ENCODE data around the gene LYG1. TPM values are rescaled to one million over a fixed set of nuclear protein-coding genes. Genes with fewer than 3 reads are reported as not detected.

The LYG1 gene
- total and polyA plus RNA-seq, 2 of the 13 experiments (the other 11 are each of a cell fraction or from before 2014, with no cell fraction given) = 1.00 to 2.9 TPM

DNA sequence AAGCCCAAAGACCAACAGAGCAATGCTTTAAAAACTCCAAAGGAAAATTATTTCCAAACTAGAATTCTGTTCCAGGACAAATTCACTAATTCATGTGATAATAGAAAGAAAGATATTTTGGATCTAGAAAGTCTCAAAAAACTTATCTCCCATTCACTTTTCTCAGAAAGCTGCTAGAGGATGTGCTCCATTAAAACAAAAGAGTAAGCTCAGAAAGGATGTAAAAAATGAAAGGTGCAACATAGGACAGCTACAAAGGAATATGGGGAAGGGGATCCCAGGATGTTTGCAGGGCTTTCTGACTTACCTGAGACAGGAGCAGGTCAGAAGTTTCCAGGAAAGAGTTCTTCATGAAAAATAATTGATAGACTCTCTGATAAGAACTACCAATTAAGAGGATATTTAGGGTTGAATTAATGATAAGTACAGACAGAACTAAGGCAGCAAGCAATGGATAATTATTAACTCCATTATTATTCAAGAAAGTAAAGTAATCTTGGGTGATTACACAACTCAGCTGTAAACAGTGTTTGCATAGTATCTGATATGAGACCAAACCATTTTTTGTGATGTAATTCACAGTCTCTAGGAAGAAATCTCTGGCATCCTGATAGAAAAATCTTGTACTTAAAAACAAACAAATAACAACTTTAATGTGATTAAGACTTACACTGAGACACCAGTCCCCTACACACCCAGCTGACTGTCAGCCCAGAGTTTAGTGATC is 20.9 kb downstream of the LYG1 start (continued):
- TF ChIP-seq FOXA1 (IDR thresholded peaks at IDR 0.05) (no peak), FOXA1 (CRISPR knock-in tag; IDR thresholded peaks at IDR 0.05) (peak; percentile 36; the same call in 1 of the 2 replicates), RARG (CRISPR knock-in tag; IDR thresholded peaks at IDR 0.05; ENCODE audit: low read depth) (no peak), GPN1 (CRISPR knock-in tag; IDR thresholded peaks at IDR 0.05; ENCODE audit: borderline replicate concordance) (no peak), ELF3 (CRISPR knock-in tag; IDR thresholded peaks at IDR 0.05) (0 out of 2 replicates have a peak, but pooled peaks have one; percentile 22), FOXA3 (CRISPR knock-in tag; IDR thresholded peaks at IDR 0.05) (peak; percentile 75), ZNF891 (CRISPR knock-in tag; IDR thresholded peaks at IDR 0.05) (no peak), FOXP1 (IDR thresholded peaks at IDR 0.05) (no peak), FOXP1 (CRISPR knock-in tag; IDR thresholded peaks at IDR 0.05) (peak; percentile 45; the same call in 1 of the 2 replicates), SOX5 (CRISPR knock-in tag; IDR thresholded peaks at IDR 0.05; ENCODE audit: borderline replicate concordance) (peak; percentile 30; the same call in 1 of the 2 replicates), BCL6 (CRISPR knock-in tag; IDR thresholded peaks at IDR 0.05) (peak; percentile 78), GATAD2A (CRISPR knock-in tag; IDR thresholded peaks at IDR 0.05) (peak; percentile 69), SOX13 (IDR thresholded peaks at IDR 0.05) (no peak), SOX13 (CRISPR knock-in tag; conservative IDR thresholded peaks at IDR 0.05 in 1 of 2, IDR thresholded peaks at IDR 0.05 in 1 of 2) (peak in 1 of 2 experiments; percentile 61; a peak in 1 of 4 replicates), RFXAP (CRISPR knock-in tag; IDR thresholded peaks at IDR 0.05; ENCODE audit: borderline replicate concordance) (no peak), KAT8 (CRISPR knock-in tag; IDR thresholded peaks at IDR 0.05) (peak; percentile 31; the same call in 1 of the 2 replicates), ISL2 (CRISPR knock-in tag; IDR thresholded peaks at IDR 0.05) (peak; percentile 42)
- TF ChIP-seq, protein P1, sequence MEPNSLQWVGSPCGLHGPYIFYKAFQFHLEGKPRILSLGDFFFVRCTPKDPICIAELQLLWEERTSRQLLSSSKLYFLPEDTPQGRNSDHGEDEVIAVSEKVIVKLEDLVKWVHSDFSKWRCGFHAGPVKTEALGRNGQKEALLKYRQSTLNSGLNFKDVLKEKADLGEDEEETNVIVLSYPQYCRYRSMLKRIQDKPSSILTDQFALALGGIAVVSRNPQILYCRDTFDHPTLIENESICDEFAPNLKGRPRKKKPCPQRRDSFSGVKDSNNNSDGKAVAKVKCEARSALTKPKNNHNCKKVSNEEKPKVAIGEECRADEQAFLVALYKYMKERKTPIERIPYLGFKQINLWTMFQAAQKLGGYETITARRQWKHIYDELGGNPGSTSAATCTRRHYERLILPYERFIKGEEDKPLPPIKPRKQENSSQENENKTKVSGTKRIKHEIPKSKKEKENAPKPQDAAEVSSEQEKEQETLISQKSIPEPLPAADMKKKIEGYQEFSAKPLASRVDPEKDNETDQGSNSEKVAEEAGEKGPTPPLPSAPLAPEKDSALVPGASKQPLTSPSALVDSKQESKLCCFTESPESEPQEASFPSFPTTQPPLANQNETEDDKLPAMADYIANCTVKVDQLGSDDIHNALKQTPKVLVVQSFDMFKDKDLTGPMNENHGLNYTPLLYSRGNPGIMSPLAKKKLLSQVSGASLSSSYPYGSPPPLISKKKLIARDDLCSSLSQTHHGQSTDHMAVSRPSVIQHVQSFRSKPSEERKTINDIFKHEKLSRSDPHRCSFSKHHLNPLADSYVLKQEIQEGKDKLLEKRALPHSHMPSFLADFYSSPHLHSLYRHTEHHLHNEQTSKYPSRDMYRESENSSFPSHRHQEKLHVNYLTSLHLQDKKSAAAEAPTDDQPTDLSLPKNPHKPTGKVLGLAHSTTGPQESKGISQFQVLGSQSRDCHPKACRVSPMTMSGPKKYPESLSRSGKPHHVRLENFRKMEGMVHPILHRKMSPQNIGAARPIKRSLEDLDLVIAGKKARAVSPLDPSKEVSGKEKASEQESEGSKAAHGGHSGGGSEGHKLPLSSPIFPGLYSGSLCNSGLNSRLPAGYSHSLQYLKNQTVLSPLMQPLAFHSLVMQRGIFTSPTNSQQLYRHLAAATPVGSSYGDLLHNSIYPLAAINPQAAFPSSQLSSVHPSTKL (CRISPR knock-in tag; IDR thresholded peaks at IDR 0.05) = peak; percentile 66
- TF ChIP-seq, protein P2, sequence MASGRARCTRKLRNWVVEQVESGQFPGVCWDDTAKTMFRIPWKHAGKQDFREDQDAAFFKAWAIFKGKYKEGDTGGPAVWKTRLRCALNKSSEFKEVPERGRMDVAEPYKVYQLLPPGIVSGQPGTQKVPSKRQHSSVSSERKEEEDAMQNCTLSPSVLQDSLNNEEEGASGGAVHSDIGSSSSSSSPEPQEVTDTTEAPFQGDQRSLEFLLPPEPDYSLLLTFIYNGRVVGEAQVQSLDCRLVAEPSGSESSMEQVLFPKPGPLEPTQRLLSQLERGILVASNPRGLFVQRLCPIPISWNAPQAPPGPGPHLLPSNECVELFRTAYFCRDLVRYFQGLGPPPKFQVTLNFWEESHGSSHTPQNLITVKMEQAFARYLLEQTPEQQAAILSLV (CRISPR knock-in tag; IDR thresholded peaks at IDR 0.05; ENCODE audit: borderline replicate concordance) = no peak
- TF ChIP-seq, protein P3, sequence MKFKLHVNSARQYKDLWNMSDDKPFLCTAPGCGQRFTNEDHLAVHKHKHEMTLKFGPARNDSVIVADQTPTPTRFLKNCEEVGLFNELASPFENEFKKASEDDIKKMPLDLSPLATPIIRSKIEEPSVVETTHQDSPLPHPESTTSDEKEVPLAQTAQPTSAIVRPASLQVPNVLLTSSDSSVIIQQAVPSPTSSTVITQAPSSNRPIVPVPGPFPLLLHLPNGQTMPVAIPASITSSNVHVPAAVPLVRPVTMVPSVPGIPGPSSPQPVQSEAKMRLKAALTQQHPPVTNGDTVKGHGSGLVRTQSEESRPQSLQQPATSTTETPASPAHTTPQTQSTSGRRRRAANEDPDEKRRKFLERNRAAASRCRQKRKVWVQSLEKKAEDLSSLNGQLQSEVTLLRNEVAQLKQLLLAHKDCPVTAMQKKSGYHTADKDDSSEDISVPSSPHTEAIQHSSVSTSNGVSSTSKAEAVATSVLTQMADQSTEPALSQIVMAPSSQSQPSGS (CRISPR knock-in tag; IDR thresholded peaks at IDR 0.05) = 0 out of 2 replicates have a peak, but pooled peaks have one; percentile 35
